H1 (cell line): ENCODE measurements around the gene DKK2. TPM values are rescaled to one million over a fixed set of nuclear protein-coding genes. Genes with fewer than 3 reads are reported as not detected.

Experiments used
- CTCF ChIA-PET: fragments of 300-600 bp; sonication (Branson Sonifier 250); formaldehyde crosslinking; loops from one replicate; lab custom pipeline; 2021; ENCODE audit not compliant: partially characterized antibody; lab: Charles Lee
- POLR2A ChIA-PET: fragments of 300-600 bp; sonication (Branson Sonifier 250); formaldehyde crosslinking; loops from one replicate; lab custom pipeline; 2021; ENCODE audit warnings: inconsistent platforms; ENCODE audit not compliant: partially characterized antibody; lab: Charles Lee
- DNase-seq, 2 experiments: peaks; one replicate each; pipeline versions ENCODE4 v3.0.0 to v3.0.0-alpha.2; 2010 to 2022; ENCODE audit warnings: low spot score in 2 of 2, low read depth in 1 of 2, mixed read lengths in 1 of 2
- FAIRE-seq: peaks from 2 replicates; lab custom pipeline; 2011; peaks lifted over from hg19 to GRCh38; lab: Jason Lieb, UNC
- H2AFZ ChIP-seq: 2 replicates; pipeline ENCODE4 v1.8.1; 2012; ENCODE audit warnings: low read length, inconsistent platforms
- H2AK5ac ChIP-seq: 2 replicates; pipeline ENCODE4 v1.6.1; 2013; ENCODE audit warnings: low read depth, low read length
- H2BK120ac ChIP-seq: replicated peaks from 2 replicates; pipeline ENCODE3; 2013; ENCODE audit warnings: low read depth, low read length, inconsistent platforms
- H2BK12ac ChIP-seq: 2 replicates; pipeline ENCODE4 v1.6.1; 2013; ENCODE audit warnings: low read depth, low read length
- H2BK15ac ChIP-seq: 2 replicates; pipeline ENCODE4 v1.6.1; 2013; ENCODE audit warnings: low read length
- H2BK20ac ChIP-seq: 2 replicates; pipeline ENCODE4 v1.6.1; 2013; ENCODE audit warnings: low read length
- H2BK5ac ChIP-seq: 2 replicates; pipeline ENCODE4 v1.6.1; 2013; ENCODE audit warnings: low read depth, low read length
- H3K14ac ChIP-seq: 2 replicates; pipeline ENCODE4 v1.6.1; 2013; ENCODE audit warnings: inconsistent platforms; ENCODE audit not compliant: insufficient read length
- H3K18ac ChIP-seq: 2 replicates; pipeline ENCODE4 v1.6.1; 2013; ENCODE audit warnings: low read length; ENCODE audit errors: extremely low read depth
- H3K23ac ChIP-seq: 2 replicates; pipeline ENCODE4 v1.6.1; 2013; ENCODE audit warnings: inconsistent platforms; ENCODE audit not compliant: insufficient read length
- H3K23me2 ChIP-seq: 2 replicates; pipeline ENCODE4 v1.6.1; 2013; ENCODE audit warnings: low read depth, low read length
- H3K27ac ChIP-seq: 2 replicates; pipeline ENCODE4 v1.6.1; 2011; ENCODE audit warnings: low read depth, low read length, inconsistent platforms
- H3K27me3 ChIP-seq, 4 experiments: replicated peaks in 1 of 4; 1 replicate in 1 of 4; 2 replicates in 3 of 4; pipeline versions ENCODE4 v1.6.1 to v1.8.1; 2011 to 2013; ENCODE audit warnings: low read length in 3 of 4, mild to moderate bottlenecking in 3 of 4, inconsistent platforms in 2 of 4, mixed read lengths in 2 of 4, moderate library complexity in 1 of 4; ENCODE audit not compliant: control insufficient read depth in 3 of 4, insufficient read depth in 3 of 4; ENCODE audit errors: extremely low read depth in 1 of 4
- H3K36me3 ChIP-seq, 4 experiments: 2 replicates each; pipeline versions ENCODE4 v1.6.1 to v1.8.1; 2011 to 2013; ENCODE audit warnings: mild to moderate bottlenecking in 4 of 4, low read length in 3 of 4, moderate library complexity in 2 of 4, control low read depth in 1 of 4, inconsistent platforms in 1 of 4; ENCODE audit not compliant: insufficient read depth in 4 of 4, control insufficient read depth in 2 of 4
- H3K4ac ChIP-seq: replicated peaks from 2 replicates; pipeline ENCODE3; 2013; ENCODE audit warnings: low read length, low read depth, mixed read lengths, inconsistent platforms; ENCODE audit not compliant: insufficient read length
- H3K4me1 ChIP-seq, 4 experiments: replicated peaks in 1 of 4; 1 replicate in 1 of 4; 2 replicates in 3 of 4; pipeline versions ENCODE4 v1.6.1 to v1.8.1; 2011 to 2013; ENCODE audit warnings: low read length in 3 of 4, inconsistent platforms in 2 of 4, mixed read lengths in 1 of 4; ENCODE audit not compliant: insufficient read depth in 4 of 4, control insufficient read depth in 3 of 4
- H3K4me2 ChIP-seq, 2 experiments: 2 replicates each; pipeline versions ENCODE4 v1.6.1 to v1.8.1; 2011 to 2013; ENCODE audit warnings: low read depth in 2 of 2, low read length in 2 of 2, control low read depth in 1 of 2, inconsistent platforms in 1 of 2, mild to moderate bottlenecking in 1 of 2; ENCODE audit not compliant: insufficient read depth in 1 of 2
- H3K4me3 ChIP-seq, 4 experiments: fragments of 200-600, 300-600 bp in 1 of 4; sonication (generic), shearing (Covaris generic), sonication (Bioruptor Twin) in 1 of 4; 2 replicates each; pipeline versions ENCODE4 v1.5.1 to v1.8.1; 2011 to 2016; ENCODE audit warnings: low read length in 4 of 4, low read depth in 3 of 4, control low read depth in 2 of 4, inconsistent platforms in 2 of 4, mild to moderate bottlenecking in 2 of 4, mixed read lengths in 1 of 4, moderate library complexity in 1 of 4; ENCODE audit not compliant: insufficient read depth in 2 of 4; ENCODE audit errors: extremely low read depth in 1 of 4
- H3K56ac ChIP-seq: replicated peaks from 2 replicates; pipeline ENCODE3; 2013; ENCODE audit warnings: low read depth, mild to moderate bottlenecking, mixed read lengths, low read length, inconsistent platforms; ENCODE audit not compliant: insufficient read length
- H3K79me1 ChIP-seq: 2 replicates; pipeline ENCODE4 v1.6.1; 2013; ENCODE audit warnings: low read depth, low read length, control low read depth
- H3K79me2 ChIP-seq, 2 experiments: 2 replicates each; pipeline versions ENCODE4 v1.6.1 to v1.8.1; 2012 to 2013; ENCODE audit warnings: low read length in 2 of 2, mild to moderate bottlenecking in 2 of 2, inconsistent platforms in 1 of 2; ENCODE audit not compliant: insufficient read depth in 2 of 2, control insufficient read depth in 1 of 2
- H3K9ac ChIP-seq, 4 experiments: replicated peaks in 1 of 4; 1 replicate in 1 of 4; 2 replicates in 3 of 4; pipeline versions ENCODE4 v1.6.1 to v1.8.1; 2011 to 2013; ENCODE audit warnings: low read depth in 3 of 4, low read length in 3 of 4, control low read depth in 2 of 4, mild to moderate bottlenecking in 2 of 4, moderate library complexity in 2 of 4, inconsistent platforms in 1 of 4; ENCODE audit errors: extremely low read depth in 1 of 4
- H3K9me3 ChIP-seq, 2 experiments: 2 replicates each; pipeline versions ENCODE4 v1.6.1 to v1.8.1; 2012 to 2013; ENCODE audit warnings: mild to moderate bottlenecking in 2 of 2, moderate library complexity in 2 of 2, control low read depth in 1 of 2, inconsistent platforms in 1 of 2, low read depth in 1 of 2, low read length in 1 of 2, mixed read lengths in 1 of 2; ENCODE audit not compliant: insufficient read depth in 2 of 2
- H4K20me1 ChIP-seq, 2 experiments: replicated peaks in 1 of 2; 2 replicates each; pipeline versions ENCODE3 to v1.8.1; 2011 to 2013; ENCODE audit warnings: inconsistent platforms in 2 of 2, low read length in 2 of 2, mild to moderate bottlenecking in 1 of 2; ENCODE audit not compliant: insufficient read depth in 2 of 2, control insufficient read depth in 1 of 2
- H4K5ac ChIP-seq: 2 replicates; pipeline ENCODE4 v1.6.1; 2013; ENCODE audit warnings: low read length, low read depth, mixed read lengths, inconsistent platforms; ENCODE audit not compliant: insufficient read length
- H4K8ac ChIP-seq: 2 replicates; pipeline ENCODE4 v1.8.0; 2013; ENCODE audit warnings: mild to moderate bottlenecking, moderate library complexity, low read length, inconsistent platforms; ENCODE audit not compliant: insufficient read depth; ENCODE audit errors: extremely low read depth
- H4K91ac ChIP-seq: replicated peaks from 2 replicates; pipeline ENCODE3; 2013; ENCODE audit warnings: low read length, mixed read lengths, inconsistent platforms; ENCODE audit not compliant: insufficient read length
- BCL11A ChIP-seq, 2 experiments: IDR thresholded peaks; one replicate each; pipeline ENCODE4 v1.6.1; 2011; ENCODE audit warnings: low read depth in 2 of 2, low read length in 2 of 2, mild to moderate bottlenecking in 2 of 2
- CTBP2 ChIP-seq: IDR thresholded peaks from 2 replicates; pipeline ENCODE4 v1.7.0; 2011; ENCODE audit warnings: borderline replicate concordance, mild to moderate bottlenecking, moderate library complexity, mixed read lengths, low read length; ENCODE audit not compliant: insufficient read depth, insufficient read length
- EGR1 ChIP-seq: IDR thresholded peaks from 2 replicates; pipeline ENCODE4 v1.6.1; 2011; ENCODE audit warnings: low read depth, low read length, borderline replicate concordance
- GABPA ChIP-seq: IDR thresholded peaks from 2 replicates; pipeline ENCODE4 v1.6.1; 2011; ENCODE audit warnings: mild to moderate bottlenecking, low read length, moderate library complexity, borderline replicate concordance; ENCODE audit not compliant: insufficient read depth
- SAP30 ChIP-seq: fragments of 300-600 bp; sonication (generic); IDR thresholded peaks from 2 replicates; pipeline ENCODE4 v1.7.1; 2012; ENCODE audit warnings: low read length, moderate library complexity, mild to moderate bottlenecking, inconsistent platforms; ENCODE audit not compliant: insufficient read depth, insufficient replicate concordance
- SP4 ChIP-seq: IDR thresholded peaks from 2 replicates; pipeline ENCODE4 v1.6.1; 2012; ENCODE audit warnings: low read length, inconsistent platforms
- YY1 ChIP-seq: IDR thresholded peaks from 2 replicates; pipeline ENCODE4 v1.6.1; 2011; ENCODE audit warnings: low read depth, mild to moderate bottlenecking, low read length
- WGBS, 2 experiments: shearing (Covaris generic) in 1 of 2; methylation state at CpG; one replicate each; pipeline versions ENCODE4 v1.1.6 to v1.1.7; 2013 to 2015; ENCODE audit warnings: low lambda C conversion rate in 2 of 2, mixed read lengths in 2 of 2, inconsistent platforms in 1 of 2, low coverage in 1 of 2, missing lambda C conversion rate in 1 of 2; ENCODE audit not compliant: insufficient replicate concordance in 2 of 2, insufficient coverage in 1 of 2, insufficient read length in 1 of 2; ENCODE audit errors: extremely low coverage in 1 of 2, missing lambda C conversion rate in 1 of 2; 5-methylcytosine and 5-hydroxymethylcytosine counted together
- polyA plus RNA-seq, 7 experiments: library from polyadenylated mRNA; depleted of rRNA in 3 of 7; stranded (reverse) in 5 of 7; unstranded in 2 of 7; fragments of >200 nt in 5 of 7; fragments of 200-250 nt in 2 of 7; gene quantifications; 1 replicate in 5 of 7; 2 replicates in 1 of 7; 4 replicates in 1 of 7; pipeline versions ENCODE4 v1.2.1 to v1.2.3, GENCODE V29; 2011 to 2013; ENCODE audit warnings: missing spikeins in 2 of 7, mixed read lengths in 2 of 7
- total RNA-seq: library from RNA; stranded (reverse); fragmentation: NEBNext Ultra II Directional; extraction: Animal tissue kit (Norgen Biotek cat#: 25700); gene quantifications from 2 replicates; pipeline ENCODE4 v1.2.1, GENCODE V29; 2021

DKK2 gene
- total and polyA plus RNA-seq, 2 of the 8 experiments (the other 6 are each of a cell fraction or from before 2014, with no cell fraction given): 0.09 to 0.13 TPM

DNA sequence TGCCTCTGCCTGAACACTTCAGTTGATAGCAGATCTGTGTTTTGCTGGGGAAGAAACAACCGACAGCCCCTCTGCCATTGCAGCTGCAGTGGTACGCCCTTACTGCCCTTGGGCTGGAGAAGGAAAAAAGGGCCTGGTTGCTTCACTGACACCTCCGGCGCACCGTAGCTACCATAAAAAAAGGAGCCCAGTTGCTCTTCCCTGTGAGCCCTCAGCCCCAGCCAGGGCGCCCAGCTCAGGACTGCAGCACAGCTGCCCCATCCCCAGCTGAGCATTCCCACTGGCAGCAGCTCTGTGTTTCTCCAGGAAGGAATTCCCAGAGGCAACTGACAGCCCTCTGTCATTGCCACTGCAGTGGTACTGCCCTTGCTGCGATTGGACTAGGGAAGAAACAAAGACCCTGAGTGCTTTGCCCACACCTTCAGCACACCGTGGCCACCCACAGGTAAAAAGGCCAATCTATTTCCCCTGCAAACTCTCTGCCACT lies 142.7 kb downstream of the DKK2 start:
- no peak for DNase-seq
- Histone ChIP-seq H3K27me3 (no peaks in the 10 kb centered on the region), H3K4ac (no peak overlapping the region), H4K20me1 (no peaks in the 10 kb centered on the region), H3K9me3 (no peaks in the 10 kb centered on the region), H2BK12ac (no peak overlapping the region), H3K23ac (no peak overlapping the region), H3K79me2 (no peaks in the 10 kb centered on the region), H3K36me3 (no peaks in the 10 kb centered on the region), H2BK5ac (no peak overlapping the region), H4K91ac (no peak overlapping the region), H3K9ac (no peak overlapping the region), H2BK120ac (no peak overlapping the region), H3K4me2 (no peak overlapping the region), H2BK15ac (no peak overlapping the region), H3K27ac (no peak overlapping the region), H4K8ac (peak overlapping the region; percentile 57; the same call in 1 of the 2 replicates), H3K79me1 (no peaks in the 10 kb centered on the region)
- WGBS, 2 experiments: 89% methylated on average over 8 of the region's 8 CpGs; no CpG with 5 or more reads in 1 of the 2 experiments
- POLR2A ChIA-PET: interaction anchor here (0.6 kb wide), 1 partner anchor 557 kb away, joined by 3 read pairs; no protein-coding TSS in a partner anchor
- FAIRE-seq: no peak
- no peak for TF ChIP-seq SP4
- no peak for TF ChIP-seq CTBP2
- TF ChIP-seq BCL11A (IDR thresholded peaks at IDR 0.05; ENCODE audit: low read depth in 2 of 2, low read length in 2 of 2): no peak
- no peak for TF ChIP-seq EGR1
- no peak for TF ChIP-seq YY1
- no peak for TF ChIP-seq SAP30
- no peak for TF ChIP-seq GABPA
- TF ChIP-seq, all 59 proteins: peak for 0
- Histone ChIP-seq H3K4me3 (no peak overlapping the region), H3K14ac (no peak overlapping the region), H2AK5ac (no peak overlapping the region), H3K56ac (no peak overlapping the region), H2BK20ac (no peak overlapping the region), H3K4me1 (no peaks in the 10 kb centered on the region), H4K5ac (no peak overlapping the region), H3K23me2 (no peaks in the 10 kb centered on the region), H3K18ac (no peak overlapping the region), H2AFZ (peak overlapping the region; percentile 76; the same call in 1 of the 2 replicates)
- CTCF ChIA-PET: interaction anchor here (0.8 to 1.7 kb wide), 8 partner anchors 11 to 524 kb away, joined by 3 to 8 read pairs (median 3); no protein-coding TSS in a partner anchor
